K562 (cell line): Measurements from ENCODE around the gene VPS11. TPM values are rescaled to one million over a fixed set of nuclear protein-coding genes. Genes with fewer than 3 reads are reported as not detected.

Experiments
- BHLHE40 ChIP-seq: IDR thresholded peaks from 2 replicates; pipeline ENCODE4 v1.6.1; 2011; ENCODE audit warnings: low read length, improper control_type of control experiment
- EGR1 ChIP-seq: fragments of 450-650 bp; conservative IDR thresholded peaks from 2 replicates; pipeline ENCODE4 v1.6.1; 2017; ENCODE audit warnings: mild to moderate bottlenecking
- FOXK2 ChIP-seq, 2 experiments: fragments of 450-650 bp; IDR thresholded peaks in 1 of 2; conservative IDR thresholded peaks in 1 of 2; 2 replicates each; pipeline ENCODE4 v1.6.1; 2016; ENCODE audit warnings: low read depth in 2 of 2, mild to moderate bottlenecking in 1 of 2
- GABPA ChIP-seq: fragments of 200-800 bp; sonication (Bioruptor generic); conservative IDR thresholded peaks from 2 replicates; pipeline ENCODE4 v1.6.1; 2016; ENCODE audit warnings: low read depth, missing genetic modification characterization, missing compliant biosample characterization
- HCFC1 ChIP-seq: IDR thresholded peaks from 2 replicates; pipeline ENCODE4 v1.6.1; 2012; ENCODE audit warnings: low read depth, low read length, improper control_type of control experiment
- HLTF ChIP-seq: fragments of 450-650 bp; IDR thresholded peaks from 2 replicates; pipeline ENCODE4 v1.6.1; 2016
- HNRNPLL ChIP-seq: fragments of 200-400 bp; formaldehyde crosslinking; IDR thresholded peaks from 2 replicates; pipeline ENCODE4 v1.6.1; 2017; ENCODE audit warnings: low read length, low read depth, mild to moderate bottlenecking; ENCODE audit not compliant: poor library complexity, severe bottlenecking
- MTA1 ChIP-seq: fragments of 450-650 bp; IDR thresholded peaks from 2 replicates; pipeline ENCODE4 v1.6.1; 2017; ENCODE audit warnings: borderline replicate concordance
- MYNN ChIP-seq, 2 experiments: sonication (generic); formaldehyde crosslinking in 1 of 2; IDR thresholded peaks; 2 replicates each; pipeline versions ENCODE4 v1.5.0 to v1.6.1; 2016 to 2020; ENCODE audit warnings: antibody characterized with exemption in 1 of 2, missing genetic modification reagents in 1 of 2
- PRPF4 ChIP-seq: fragments of 200-400 bp; formaldehyde crosslinking; IDR thresholded peaks from one replicate; pipeline ENCODE4 v1.6.1; 2017; ENCODE audit warnings: low read length, low read depth, mild to moderate bottlenecking; ENCODE audit not compliant: insufficient read depth, poor library complexity, severe bottlenecking
- SIN3A ChIP-seq, 2 experiments: fragments of 150-350 bp in 1 of 2; IDR thresholded peaks; 2 replicates each; pipeline ENCODE4 v1.6.1; 2011 to 2016; ENCODE audit warnings: borderline replicate concordance in 2 of 2, low read depth in 2 of 2, low read length in 2 of 2, mild to moderate bottlenecking in 2 of 2, moderate library complexity in 2 of 2; ENCODE audit not compliant: control insufficient read depth in 1 of 2
- SP1 ChIP-seq: sonication (generic); formaldehyde crosslinking; IDR thresholded peaks from 2 replicates; pipeline ENCODE4 v1.8.1; 2022; ENCODE audit warnings: mild to moderate bottlenecking, missing genetic modification reagents
- SRSF9 ChIP-seq: fragments of 200-400 bp; formaldehyde crosslinking; IDR thresholded peaks from 2 replicates; pipeline ENCODE4 v1.6.1; 2017; ENCODE audit warnings: low read depth, low read length, borderline replicate concordance
- ZNF830 ChIP-seq: fragments of 250-450 bp; sonication (Bioruptor Pico); IDR thresholded peaks from 2 replicates; pipeline ENCODE4 v1.5.0; 2021; ENCODE audit warnings: mild to moderate bottlenecking
- polyA plus RNA-seq, 8 experiments: library from polyadenylated mRNA; depleted of rRNA in 4 of 8; stranded (reverse) in 5 of 8; unstranded in 3 of 8; fragments of >200 nt; fragmentation: Nextera tagmentation in 2 of 8; fragmentation: Illumina TruSeq in 1 of 8; extraction: Ambion mirVana in 2 of 8; extraction: Trizol in 1 of 8; gene quantifications; 2 replicates each; pipeline versions ENCODE4 v1.2.1 to v1.2.3, GENCODE V29; 2011 to 2014; ENCODE audit warnings: inconsistent platforms in 1 of 8, missing spikeins in 1 of 8
- total RNA-seq, 7 experiments: library from RNA; depleted of rRNA in 6 of 7; stranded (reverse); fragments of >200 nt in 6 of 7; fragmentation: Illumina TruSeq in 2 of 7; extraction: Trizol in 2 of 7; gene quantifications; 2 replicates each; pipeline versions ENCODE4 v1.2.1 to v1.2.3, GENCODE V29; 2011 to 2021; ENCODE audit warnings: low replicate concordance in 1 of 7
- TF ChIP-seq, protein P1 (sequence below): fragments of 250-450 bp; sonication (Bioruptor Pico); IDR thresholded peaks from 2 replicates; pipeline ENCODE4 v1.8.0; 2022; ENCODE audit warnings: moderate library complexity, mild to moderate bottlenecking, inconsistent platforms
- TF ChIP-seq, protein P2 (sequence below): fragments of 450-650 bp; formaldehyde crosslinking; IDR thresholded peaks from 2 replicates; pipeline ENCODE4 v1.4.0; 2020; ENCODE audit warnings: mild to moderate bottlenecking, moderate library complexity
- TF ChIP-seq, protein P3 (sequence below): sonication (generic); formaldehyde crosslinking; IDR thresholded peaks from 2 replicates; pipeline ENCODE4 v1.8.0; 2022; ENCODE audit warnings: mild to moderate bottlenecking, missing genetic modification reagents, borderline replicate concordance
- TF ChIP-seq, protein P4 (sequence below): sonication (generic); formaldehyde crosslinking; IDR thresholded peaks from 2 replicates; pipeline ENCODE4 v1.8.0; 2022; ENCODE audit warnings: missing genetic modification reagents, mild to moderate bottlenecking, moderate library complexity, borderline replicate concordance

Gene VPS11
- total and polyA plus RNA-seq, 9 of the 15 experiments (the other 6 are each of a cell fraction or from before 2014, with no cell fraction given) = 14.1 to 35.5 (median 27.5) TPM

DNA sequence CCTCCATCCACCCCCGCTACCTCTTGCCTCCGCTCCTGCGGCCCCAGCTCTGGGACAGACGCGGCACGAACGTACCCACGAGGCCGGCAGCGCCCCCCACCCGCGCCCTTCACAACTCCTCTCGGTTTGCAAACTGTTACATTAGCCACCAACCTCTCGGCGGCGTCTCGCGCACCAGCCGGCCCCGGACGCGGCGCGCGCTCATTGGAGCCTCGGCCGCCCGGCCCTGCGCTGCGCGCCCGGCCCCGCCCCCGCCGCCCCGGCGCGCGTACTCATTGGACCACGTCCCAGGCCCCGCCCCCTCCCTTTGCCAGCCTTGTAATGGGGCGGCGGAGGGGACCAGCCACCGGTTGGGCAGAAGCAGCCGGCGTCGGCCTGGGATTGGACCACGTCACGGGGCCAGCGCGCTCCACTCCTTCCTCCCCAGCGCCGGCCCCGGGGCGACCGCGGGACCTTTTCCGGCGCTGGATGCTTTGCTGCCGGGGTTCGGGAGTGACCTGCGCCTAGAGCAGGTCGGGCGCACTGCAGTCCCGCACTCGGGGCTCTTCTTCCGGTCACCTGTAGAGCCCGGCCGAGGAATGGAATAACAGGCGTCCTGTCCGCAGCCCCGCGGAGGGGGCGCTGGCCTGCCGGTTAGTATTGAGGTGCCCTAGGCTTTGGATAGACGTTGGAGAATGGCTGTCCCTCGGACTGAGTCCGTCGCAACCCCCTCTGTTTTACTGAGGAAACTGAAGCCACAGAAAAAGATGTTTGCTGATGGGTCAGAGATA, 10.4 kb upstream of the VPS11 start, which contains the start of gene HYOU1 (continued):
- TF ChIP-seq, protein P1, sequence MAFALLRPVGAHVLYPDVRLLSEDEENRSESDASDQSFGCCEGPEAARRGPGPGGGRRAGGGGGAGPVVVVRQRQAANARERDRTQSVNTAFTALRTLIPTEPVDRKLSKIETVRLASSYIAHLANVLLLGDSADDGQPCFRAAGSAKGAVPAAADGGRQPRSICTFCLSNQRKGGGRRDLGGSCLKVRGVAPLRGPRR (CRISPR knock-in tag) = no peak
- peak in 1 of 2 experiments; percentile 44; a peak in 2 of 4 replicates for TF ChIP-seq FOXK2 (conservative IDR thresholded peaks at IDR 0.05 in 1 of 2, IDR thresholded peaks at IDR 0.05 in 1 of 2; ENCODE audit: low read depth in 2 of 2)
- peak; percentile 91 for TF ChIP-seq GABPA (tag)
- peak; percentile 81; the same call in 1 of the 2 replicates for TF ChIP-seq ZNF830 (CRISPR knock-in tag)
- TF ChIP-seq HNRNPLL = peak; percentile 60
- peak; percentile 15; the same call in 1 of the 2 replicates for TF ChIP-seq MYNN (IDR thresholded peaks at IDR 0.05)
- TF ChIP-seq MYNN (CRISPR knock-in tag; IDR thresholded peaks at IDR 0.05) = no peak
- TF ChIP-seq SP1 (CRISPR knock-in tag) = peak; percentile 3; the same call in 1 of the 2 replicates
- peak; percentile 12 for TF ChIP-seq PRPF4
- TF ChIP-seq EGR1 = peak; percentile 81
- TF ChIP-seq, protein P2, sequence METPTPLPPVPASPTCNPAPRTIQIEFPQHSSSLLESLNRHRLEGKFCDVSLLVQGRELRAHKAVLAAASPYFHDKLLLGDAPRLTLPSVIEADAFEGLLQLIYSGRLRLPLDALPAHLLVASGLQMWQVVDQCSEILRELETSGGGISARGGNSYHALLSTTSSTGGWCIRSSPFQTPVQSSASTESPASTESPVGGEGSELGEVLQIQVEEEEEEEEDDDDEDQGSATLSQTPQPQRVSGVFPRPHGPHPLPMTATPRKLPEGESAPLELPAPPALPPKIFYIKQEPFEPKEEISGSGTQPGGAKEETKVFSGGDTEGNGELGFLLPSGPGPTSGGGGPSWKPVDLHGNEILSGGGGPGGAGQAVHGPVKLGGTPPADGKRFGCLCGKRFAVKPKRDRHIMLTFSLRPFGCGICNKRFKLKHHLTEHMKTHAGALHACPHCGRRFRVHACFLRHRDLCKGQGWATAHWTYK (CRISPR knock-in tag) = 0 out of 2 replicates have a peak, but pooled peaks have one; percentile 18
- TF ChIP-seq SIN3A (IDR thresholded peaks at IDR 0.05; ENCODE audit: borderline replicate concordance in 2 of 2, control insufficient read depth in 1 of 2, low read depth in 2 of 2, low read length in 2 of 2) = peak in 1 of 2 experiments; percentile 81; a peak in 1 of 4 replicates
- peak; percentile 86 for TF ChIP-seq MTA1
- TF ChIP-seq HLTF = no peak
- peak; percentile 60; the same call in 1 of the 2 replicates for TF ChIP-seq HCFC1
- TF ChIP-seq, protein P3, sequence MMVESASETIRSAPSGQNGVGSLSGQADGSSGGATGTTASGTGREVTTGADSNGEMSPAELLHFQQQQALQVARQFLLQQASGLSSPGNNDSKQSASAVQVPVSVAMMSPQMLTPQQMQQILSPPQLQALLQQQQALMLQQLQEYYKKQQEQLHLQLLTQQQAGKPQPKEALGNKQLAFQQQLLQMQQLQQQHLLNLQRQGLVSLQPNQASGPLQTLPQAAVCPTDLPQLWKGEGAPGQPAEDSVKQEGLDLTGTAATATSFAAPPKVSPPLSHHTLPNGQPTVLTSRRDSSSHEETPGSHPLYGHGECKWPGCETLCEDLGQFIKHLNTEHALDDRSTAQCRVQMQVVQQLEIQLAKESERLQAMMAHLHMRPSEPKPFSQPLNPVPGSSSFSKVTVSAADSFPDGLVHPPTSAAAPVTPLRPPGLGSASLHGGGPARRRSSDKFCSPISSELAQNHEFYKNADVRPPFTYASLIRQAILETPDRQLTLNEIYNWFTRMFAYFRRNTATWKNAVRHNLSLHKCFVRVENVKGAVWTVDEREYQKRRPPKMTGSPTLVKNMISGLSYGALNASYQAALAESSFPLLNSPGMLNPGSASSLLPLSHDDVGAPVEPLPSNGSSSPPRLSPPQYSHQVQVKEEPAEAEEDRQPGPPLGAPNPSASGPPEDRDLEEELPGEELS (CRISPR knock-in tag) = no peak
- no peak for TF ChIP-seq SRSF9
- peak; percentile 31; the same call in 1 of the 2 replicates for TF ChIP-seq BHLHE40
- TF ChIP-seq, protein P4, sequence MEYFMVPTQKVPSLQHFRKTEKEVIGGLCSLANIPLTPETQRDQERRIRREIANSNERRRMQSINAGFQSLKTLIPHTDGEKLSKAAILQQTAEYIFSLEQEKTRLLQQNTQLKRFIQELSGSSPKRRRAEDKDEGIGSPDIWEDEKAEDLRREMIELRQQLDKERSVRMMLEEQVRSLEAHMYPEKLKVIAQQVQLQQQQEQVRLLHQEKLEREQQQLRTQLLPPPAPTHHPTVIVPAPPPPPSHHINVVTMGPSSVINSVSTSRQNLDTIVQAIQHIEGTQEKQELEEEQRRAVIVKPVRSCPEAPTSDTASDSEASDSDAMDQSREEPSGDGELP (CRISPR knock-in tag) = peak; percentile 89; the same call in 1 of the 2 replicates
- TF ChIP-seq, all 486 proteins: peak for 139
